ENCODE data around the gene COL15A1. TPM values are rescaled to one million over a fixed set of nuclear protein-coding genes. Genes with fewer than 3 reads are reported as not detected.

COL15A1 gene
- total and polyA plus RNA-seq, 2 of the 8 experiments (the other 6 are each of a cell fraction or from before 2014, with no cell fraction given): 0.12 to 0.15 TPM

DNA sequence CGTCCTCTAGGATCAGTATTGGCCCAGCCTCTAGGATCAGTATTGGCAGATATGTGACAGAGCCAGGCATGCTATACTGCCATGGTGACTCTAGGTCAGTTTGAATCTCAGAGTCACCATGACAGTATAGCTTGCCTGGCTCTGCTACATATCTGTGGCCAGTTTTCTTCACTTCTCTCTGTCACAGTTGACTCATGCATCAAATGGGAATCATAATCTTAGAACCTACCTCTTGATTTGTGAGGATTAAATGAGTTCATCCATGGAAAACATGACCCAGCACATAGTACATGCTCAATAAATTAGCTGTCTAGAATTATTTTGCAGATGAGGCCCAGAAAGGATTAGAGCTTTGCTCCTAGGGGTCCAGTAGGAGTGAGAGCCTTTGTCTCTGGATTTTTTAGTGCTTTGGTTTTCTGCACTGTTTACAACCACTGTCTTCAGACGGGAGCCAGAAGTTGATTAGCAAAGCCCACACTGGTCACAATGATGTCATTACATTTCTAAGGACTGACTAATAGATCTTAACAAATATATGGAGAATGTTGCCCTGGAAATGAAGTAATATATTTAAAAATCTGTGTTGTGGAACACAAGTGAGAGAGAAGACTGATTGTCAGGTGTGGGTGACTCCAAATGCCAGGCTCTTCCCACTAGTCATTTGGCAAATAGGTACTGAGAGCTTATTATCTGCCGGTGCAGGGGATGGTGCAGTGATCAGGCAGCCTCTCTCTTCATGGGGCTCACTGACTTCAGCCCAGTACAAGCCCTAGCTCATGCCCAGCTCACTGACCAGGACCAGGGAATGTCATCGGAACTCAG lies 76.0 kb downstream of the COL15A1 start:
- H3K9ac ChIP-seq (replicated peaks in 1 of 4; ENCODE audit: extremely low read depth in 1 of 4, low read depth in 3 of 4, low read length in 3 of 4): no peak overlapping the region

More for the DNA sequence above, 76.0 kb downstream of the COL15A1 start:
- Histone ChIP-seq H2BK20ac (ENCODE audit: low read length) (no peak overlapping the region), H4K5ac (ENCODE audit: insufficient read length, low read depth, low read length) (no peak overlapping the region), H3K56ac (replicated peaks; ENCODE audit: insufficient read length, low read depth, low read length) (no peak overlapping the region), H2AFZ (ENCODE audit: low read length) (no peak overlapping the region), H3K27me3 (replicated peaks in 1 of 4; ENCODE audit: control insufficient read depth in 3 of 4, extremely low read depth in 1 of 4, insufficient read depth in 3 of 4, low read length in 3 of 4) (no peaks in the 10 kb centered on the region), H3K36me3 (ENCODE audit: control insufficient read depth in 2 of 4, insufficient read depth in 4 of 4, low read length in 3 of 4) (no peaks in the 10 kb centered on the region), H3K4me1 (replicated peaks in 1 of 4; ENCODE audit: control insufficient read depth in 3 of 4, insufficient read depth in 4 of 4, low read length in 3 of 4) (no peaks in the 10 kb centered on the region), H4K91ac (replicated peaks; ENCODE audit: insufficient read length, low read length) (no peak overlapping the region), H4K20me1 (replicated peaks in 1 of 2; ENCODE audit: control insufficient read depth in 1 of 2, insufficient read depth in 2 of 2, low read length in 2 of 2) (no peaks in the 10 kb centered on the region), H2BK15ac (ENCODE audit: low read length) (no peak overlapping the region), H2BK120ac (replicated peaks; ENCODE audit: low read depth, low read length) (no peak overlapping the region), H3K4ac (replicated peaks; ENCODE audit: insufficient read length, low read depth, low read length) (no peak overlapping the region), H3K14ac (ENCODE audit: insufficient read length) (no peak overlapping the region), H3K23me2 (ENCODE audit: low read depth, low read length) (no peaks in the 10 kb centered on the region), H3K23ac (ENCODE audit: insufficient read length) (no peak overlapping the region), H3K4me3 (ENCODE audit: extremely low read depth in 1 of 4, insufficient read depth in 2 of 4, low read depth in 3 of 4, low read length in 4 of 4) (no peak overlapping the region), H4K8ac (ENCODE audit: extremely low read depth, insufficient read depth, low read length) (no peak overlapping the region), H3K4me2 (ENCODE audit: insufficient read depth in 1 of 2, low read depth in 2 of 2, low read length in 2 of 2) (no peak overlapping the region), H3K27ac (ENCODE audit: low read depth, low read length) (no peak overlapping the region), H3K79me1 (ENCODE audit: low read depth, low read length) (no peaks in the 10 kb centered on the region), H3K9me3 (ENCODE audit: insufficient read depth in 2 of 2, low read depth in 1 of 2, low read length in 1 of 2) (peaks cover 0 to 3% of the 10 kb centered on the region in 2 experiments; a peak in 1 of 4 replicates), H3K18ac (ENCODE audit: extremely low read depth, low read length) (no peak overlapping the region), H2AK5ac (ENCODE audit: low read depth, low read length) (no peak overlapping the region), H2BK5ac (ENCODE audit: low read depth, low read length) (no peak overlapping the region), H2BK12ac (ENCODE audit: low read depth, low read length) (no peak overlapping the region), H3K79me2 (ENCODE audit: control insufficient read depth in 1 of 2, insufficient read depth in 2 of 2, low read length in 2 of 2) (no peaks in the 10 kb centered on the region)
- ChIA-PET CTCF (ENCODE audit: partially characterized antibody) (interaction anchor here (1.0 to 2.5 kb wide), 4 partner anchors 18 to 172 kb away, joined by 3 to 9 read pairs (median 3); no protein-coding TSS in a partner anchor), POLR2A (ENCODE audit: partially characterized antibody) (no interaction called here)
- DNase-seq (ENCODE audit: low read depth in 1 of 2, low spot score in 2 of 2) (no peak), FAIRE-seq (no peak)
- WGBS, 2 experiments (ENCODE audit: extremely low coverage in 1 of 2, insufficient coverage in 1 of 2, insufficient read length in 1 of 2, insufficient replicate concordance in 2 of 2, low coverage in 1 of 2, low lambda C conversion rate in 2 of 2, missing lambda C conversion rate in 1 of 2): 93% methylated on average over 4 of the region's 4 CpGs; no CpG with 5 or more reads in 1 of the 2 experiments
- TF ChIP-seq KDM5A (IDR thresholded peaks at IDR 0.05; ENCODE audit: low read length) (no peak), CBX5 (IDR thresholded peaks at IDR 0.05; ENCODE audit: low read depth, low read length) (no peak), HDAC6 (IDR thresholded peaks at IDR 0.05; ENCODE audit: low read depth, low read length) (no peak), POU5F1 (IDR thresholded peaks at IDR 0.05; ENCODE audit: low read depth, low read length) (no peak), GABPA (IDR thresholded peaks at IDR 0.05; ENCODE audit: borderline replicate concordance, insufficient read depth, low read length) (no peak), PHF8 (conservative IDR thresholded peaks at IDR 0.05; ENCODE audit: low read depth, low read length) (no peak)

Data from H1 (cell line).